NCI-H526 (cell line): ENCODE measurements around the gene CTIF.

ENCODE experiments used
- DNase-seq, 2 experiments: peaks; one replicate each; lab custom pipeline; 2025; lab: John Stamatoyannopoulos, UW

CTIF gene

DNA sequence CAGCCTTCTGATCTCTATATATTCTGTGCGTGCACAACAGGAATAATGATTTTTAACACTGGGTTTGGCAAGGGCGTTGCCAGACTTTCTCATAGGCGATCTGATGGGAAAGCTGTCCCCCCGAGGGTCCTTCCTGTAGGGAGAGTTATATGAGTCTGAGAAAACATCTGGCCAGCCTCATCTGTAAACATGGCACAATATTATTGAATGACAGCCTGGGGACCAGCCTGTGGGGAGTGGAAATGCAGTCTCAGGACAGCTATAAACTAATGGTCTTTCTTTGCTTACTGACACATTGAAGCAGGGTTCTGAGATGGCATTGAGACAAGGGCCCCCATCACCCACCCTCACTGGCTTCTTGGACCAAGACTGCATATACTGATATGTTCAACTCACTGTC, 62.5 kb downstream of the CTIF start:
- no peak for DNase-seq

DNA sequence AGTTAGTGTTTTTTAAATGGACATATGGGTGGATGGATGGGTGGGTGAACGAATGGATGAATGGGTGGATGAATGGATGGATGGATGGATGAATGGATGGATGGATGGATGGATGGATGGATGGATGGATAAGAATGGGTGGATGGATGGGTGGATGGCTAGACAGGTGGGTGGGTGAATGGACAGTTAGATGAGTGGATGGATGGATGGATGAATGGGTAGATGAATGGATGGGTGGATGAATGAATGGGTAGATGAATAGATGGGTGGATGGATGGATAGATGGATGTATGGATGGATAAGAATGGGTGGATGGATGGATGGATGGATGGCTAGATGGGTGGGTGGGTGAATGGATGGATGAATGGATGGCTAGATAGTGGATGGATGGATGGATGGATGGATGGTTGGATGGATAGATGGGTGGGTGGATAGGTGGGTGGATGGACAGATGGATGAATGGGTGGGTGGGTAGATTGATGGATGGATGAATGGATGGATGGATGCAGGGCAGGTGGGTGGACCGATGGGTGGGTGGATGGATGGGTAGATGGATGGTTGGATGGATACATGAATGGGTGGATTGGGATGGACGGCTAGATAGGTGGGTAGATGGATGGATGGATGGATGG, 64.0 kb downstream of the CTIF start:
- DNase-seq = no peak

DNA sequence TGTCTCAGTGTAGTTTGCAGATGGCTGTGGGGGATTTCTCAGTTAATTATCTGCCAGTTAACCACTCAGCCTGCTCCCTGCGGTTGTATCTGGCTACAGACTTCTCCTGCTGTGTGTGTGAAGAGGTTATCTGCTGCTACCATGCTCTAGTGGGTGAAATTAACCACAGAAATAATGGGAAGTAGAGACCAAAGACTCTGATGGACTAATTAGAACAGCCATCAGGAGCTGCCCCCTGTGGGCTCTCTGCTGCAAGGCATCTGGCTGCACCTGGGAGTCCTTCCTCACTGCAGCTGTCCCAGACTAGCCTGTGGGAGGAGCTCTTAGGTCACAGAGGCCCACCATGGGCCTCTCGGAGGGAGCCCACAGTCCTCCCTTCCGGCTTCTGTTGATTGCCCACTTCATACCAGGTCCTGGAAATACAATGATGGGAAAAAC, 66.6 kb downstream of the CTIF start:
- DNase-seq = peak in 1 of 2 experiments; percentile 28

DNA sequence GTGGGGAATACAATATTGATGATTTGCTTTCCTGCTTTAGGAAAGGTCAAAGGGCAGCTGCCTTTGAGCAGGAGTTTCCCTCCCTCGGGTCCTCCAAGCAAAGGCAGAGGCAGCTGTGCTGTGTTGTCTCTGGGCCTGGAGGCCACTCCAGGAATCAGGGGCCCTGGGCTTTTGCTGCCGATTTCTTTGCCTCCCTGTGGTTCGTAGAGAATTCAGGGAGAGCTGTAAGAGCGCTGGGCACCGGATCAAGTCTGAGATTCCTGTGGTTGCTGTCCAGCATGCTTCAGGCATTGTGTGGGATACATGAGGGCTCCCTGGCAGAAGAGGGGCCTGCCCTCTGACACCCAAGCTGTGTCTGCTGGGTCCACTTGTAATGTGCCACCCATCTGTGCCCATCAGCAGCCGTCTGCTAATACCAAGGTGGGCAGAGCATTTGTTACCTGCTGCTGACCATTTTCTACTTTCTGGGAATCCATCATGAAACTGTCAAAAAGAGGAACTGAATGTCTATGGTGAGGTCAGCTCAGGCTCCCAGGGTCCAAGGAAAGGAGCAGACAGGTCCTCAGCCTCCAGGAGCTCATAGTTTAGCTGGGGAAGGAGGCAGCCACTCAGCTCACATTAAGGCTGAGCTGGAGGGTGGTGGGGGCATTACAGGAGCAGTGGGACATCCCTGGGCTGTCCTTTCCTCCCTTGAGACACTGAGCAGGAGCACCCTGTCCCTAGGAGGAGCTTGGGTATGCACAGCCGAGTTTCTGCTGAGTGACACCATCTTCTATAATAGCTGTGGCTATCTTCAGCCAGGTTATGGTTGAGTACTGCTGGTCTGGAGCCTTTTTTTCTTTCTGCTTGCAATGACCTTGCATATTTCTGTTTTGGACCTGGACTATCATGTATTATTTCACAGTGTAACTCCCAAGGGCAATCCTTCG, 68.5 kb downstream of the CTIF start:
- DNase-seq = no peak

DNA sequence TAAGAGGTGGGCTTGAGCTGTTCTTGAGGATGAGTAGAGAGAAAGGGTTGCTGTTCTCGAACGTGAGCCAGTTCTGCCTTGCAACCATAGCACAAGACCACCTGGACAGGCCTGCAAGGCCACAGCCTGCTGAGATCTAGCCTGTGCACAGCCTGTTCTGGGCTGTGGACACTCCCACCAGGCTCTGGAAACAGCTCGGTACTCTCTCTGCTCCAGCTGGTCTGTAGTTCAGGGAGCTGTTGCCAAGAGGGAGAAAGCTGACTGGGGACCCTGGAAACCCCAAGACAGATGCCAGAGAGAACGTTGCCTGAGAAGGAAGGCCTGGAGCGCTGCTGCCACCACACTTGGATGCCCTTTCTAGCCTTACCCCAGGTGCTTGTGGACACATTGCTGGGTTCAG, 69.8 kb downstream of the CTIF start:
- DNase-seq = no peak

DNA sequence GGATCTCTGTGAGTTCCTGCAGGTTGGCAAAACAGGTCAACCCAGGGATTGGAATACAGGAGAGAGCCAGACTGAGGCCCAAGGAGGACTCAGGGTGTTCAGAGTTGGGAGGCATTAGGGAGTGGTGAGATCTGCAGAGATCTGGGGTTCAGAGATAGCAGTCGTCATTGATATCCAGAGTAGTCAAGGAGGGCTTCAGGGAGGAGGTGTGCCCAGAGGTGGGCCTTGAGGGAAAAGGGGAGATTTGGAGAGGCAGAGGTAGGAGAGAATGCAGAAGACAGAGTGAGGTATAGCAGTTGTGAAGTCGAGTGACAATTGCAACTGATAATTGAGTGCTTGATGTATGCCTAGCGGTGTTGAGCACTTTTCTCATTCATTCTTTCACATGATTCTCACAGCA, 70.3 kb downstream of the CTIF start:
- DNase-seq = no peak

DNA sequence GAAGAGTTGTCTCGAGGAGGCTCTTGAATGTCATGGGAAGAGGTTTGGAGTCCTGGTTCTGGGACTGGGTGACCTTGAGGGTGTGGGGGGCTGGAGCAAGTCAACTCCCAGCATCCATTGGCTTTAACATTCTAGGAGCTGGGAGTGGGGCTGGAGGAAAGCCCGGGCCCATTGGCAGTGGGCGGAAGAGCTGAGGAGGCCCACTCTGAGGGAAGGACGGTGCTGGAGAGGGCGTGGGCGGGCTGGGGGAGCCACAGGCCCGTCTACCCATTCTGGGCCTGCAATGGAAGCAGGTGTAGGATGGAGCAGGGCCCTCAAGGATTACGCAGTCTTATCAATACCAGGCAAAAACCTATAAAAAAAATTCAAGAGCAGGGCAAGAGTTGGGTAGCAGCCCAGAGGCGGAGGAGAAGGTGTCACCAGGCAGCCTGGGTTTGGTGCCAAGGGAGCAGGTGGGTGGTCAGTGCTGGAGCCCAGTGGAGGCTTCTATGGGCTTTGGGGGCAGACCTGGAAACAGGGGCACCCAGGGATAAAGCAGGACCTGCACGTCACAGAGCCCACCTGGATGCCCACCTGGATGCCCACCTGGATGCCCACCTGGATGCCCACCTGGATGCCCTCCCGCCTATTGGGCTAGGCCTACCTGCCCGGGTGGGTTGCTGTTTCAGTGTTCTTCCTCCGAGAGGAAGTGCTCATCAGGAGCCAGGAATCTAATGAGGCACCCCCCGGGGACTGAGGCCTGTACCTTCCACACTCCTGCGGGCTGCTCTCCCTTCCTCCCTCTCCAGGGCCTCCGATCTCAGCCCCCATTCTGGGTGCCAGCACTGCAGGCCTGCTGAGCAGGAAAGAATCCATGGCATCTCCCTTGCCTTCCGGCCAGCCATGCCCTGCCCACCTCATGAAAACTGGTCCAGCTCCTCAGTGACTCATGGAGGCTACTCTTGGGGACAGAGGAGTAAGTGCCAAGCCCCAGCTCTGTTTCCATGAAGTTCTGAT, 71.3 kb downstream of the CTIF start:
- DNase-seq = no peak

DNA sequence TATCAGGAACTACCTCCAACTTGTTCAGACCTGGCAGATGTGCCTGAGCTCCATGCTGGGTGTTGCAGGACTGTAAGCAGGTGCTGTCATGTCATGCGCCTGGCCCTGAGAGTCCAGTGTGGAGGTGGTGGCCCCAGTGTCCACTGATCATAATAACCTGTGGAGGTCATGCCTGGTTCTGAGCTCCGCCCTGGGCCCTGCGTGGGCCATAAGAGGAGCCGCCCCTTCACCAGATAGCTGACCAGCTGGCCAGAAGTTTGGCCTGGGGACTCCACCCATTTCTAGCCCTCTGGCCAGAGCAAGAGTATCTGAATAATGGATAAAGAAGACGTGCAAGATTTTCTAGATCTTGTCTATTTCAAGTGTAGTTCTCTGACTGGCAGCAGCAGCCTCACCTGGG, 72.4 kb downstream of the CTIF start:
- no peak for DNase-seq

DNA sequence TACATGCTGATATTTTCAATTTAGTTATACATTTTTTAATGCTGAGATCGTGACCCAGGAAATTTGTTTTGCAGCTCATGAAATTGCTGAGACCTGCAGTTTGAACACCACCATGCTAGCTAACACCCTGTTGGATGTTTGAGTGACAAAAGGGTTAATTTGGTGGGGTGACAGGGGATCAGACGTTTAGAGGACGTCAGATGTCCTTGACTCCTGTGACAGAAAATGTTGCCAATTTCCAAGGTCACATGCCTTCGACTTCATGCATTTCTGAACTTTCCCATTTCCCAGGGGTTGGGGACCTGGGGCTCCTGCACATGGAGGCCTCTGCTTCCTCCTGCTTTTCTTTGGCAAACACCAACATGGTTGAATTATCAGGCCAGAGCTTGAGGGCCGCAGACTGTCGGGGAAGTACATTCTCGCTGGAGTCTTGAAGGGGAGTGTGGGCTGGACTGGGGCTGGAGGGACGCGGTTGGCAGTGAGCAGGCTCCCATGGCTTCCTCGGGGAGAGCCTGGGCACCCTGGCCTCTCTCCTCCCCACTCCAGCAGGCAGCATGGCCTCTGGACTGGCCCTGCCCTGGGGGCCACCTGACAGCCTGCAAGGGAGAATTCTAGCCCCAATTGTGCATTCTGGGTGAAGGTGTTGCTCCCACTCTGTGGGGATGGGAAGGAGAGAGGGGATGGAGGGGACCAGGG, 73.1 kb downstream of the CTIF start:
- DNase-seq = no peak

DNA sequence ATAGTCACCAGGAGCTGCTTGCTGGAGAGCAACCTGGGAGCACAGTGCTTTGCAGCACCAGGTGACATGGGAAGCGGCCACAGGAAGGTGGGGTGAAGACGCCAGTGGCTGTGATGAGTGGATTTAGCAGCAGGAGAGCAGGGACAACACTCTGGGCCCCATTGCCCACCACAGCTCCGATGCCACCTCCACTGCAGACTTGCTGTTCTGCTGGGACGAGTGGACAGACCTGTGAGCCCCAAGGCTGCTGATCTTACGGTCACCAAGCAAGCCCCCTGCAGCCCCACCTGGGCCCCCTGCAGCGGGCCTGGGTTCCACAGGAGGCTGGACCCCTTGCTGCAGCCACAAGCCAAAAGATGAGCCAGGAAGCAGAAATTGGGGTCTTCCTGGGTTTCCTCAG, 73.7 kb downstream of the CTIF start:
- no peak for DNase-seq

DNA sequence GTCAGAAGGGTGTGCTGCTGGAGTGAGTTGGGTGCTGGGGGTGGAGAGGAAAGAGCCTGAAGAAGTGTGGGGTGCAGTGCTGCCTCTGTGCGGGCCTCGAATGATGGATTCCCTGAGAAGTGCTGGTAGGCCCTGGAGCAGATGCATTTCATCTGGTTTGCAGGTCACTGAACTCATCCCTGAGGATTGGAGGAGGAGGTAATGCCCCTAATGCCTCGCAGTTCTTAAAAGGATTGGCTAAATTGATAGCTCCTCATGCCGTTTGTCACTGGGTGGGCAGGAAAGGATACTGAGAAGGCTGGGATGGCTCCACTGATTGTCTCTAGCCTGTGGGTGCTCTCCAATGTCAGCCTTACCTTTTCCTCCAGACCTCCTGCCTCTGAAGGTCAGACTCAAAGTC, 74.1 kb downstream of the CTIF start:
- DNase-seq = no peak

DNA sequence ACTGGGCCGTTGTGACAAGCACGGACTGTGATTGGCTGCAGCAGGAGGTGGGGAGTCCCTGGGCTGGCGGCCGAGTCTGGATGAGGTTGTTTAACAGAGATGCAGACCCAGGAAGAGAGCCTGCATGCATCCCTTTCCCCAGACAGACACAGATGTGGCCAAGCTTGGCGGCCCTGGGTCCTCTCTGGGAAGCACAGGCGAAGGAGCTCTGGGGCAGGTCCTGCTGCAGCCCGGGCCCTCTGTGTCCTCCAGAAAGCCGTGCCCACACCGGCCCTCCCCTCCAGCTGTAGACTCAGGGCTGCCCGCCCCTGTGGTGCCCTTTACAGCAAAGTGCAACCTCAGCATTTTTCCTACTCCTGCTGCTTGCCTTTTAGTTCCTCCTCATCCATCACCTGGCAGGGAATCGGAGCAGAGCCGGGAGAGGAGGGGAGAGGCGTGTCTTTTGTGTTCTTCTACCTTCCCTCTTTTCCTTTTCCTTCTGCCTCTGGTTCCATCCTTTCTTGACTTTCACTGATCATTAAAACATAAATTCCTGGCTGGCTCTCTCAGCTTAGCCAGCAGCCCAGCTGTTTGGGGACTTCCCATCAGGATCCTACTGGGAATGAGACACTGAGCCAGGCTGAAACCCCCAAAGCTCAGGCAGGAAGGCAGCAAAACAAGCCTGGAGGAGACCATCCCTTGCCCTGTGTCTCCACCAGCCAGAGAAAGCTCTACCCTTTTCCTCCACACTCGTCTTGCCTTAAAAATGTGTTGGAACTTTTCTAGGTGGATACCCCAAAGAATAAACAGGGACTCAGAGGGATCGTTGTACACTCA, 75.0 kb downstream of the CTIF start:
- DNase-seq = no peak

DNA sequence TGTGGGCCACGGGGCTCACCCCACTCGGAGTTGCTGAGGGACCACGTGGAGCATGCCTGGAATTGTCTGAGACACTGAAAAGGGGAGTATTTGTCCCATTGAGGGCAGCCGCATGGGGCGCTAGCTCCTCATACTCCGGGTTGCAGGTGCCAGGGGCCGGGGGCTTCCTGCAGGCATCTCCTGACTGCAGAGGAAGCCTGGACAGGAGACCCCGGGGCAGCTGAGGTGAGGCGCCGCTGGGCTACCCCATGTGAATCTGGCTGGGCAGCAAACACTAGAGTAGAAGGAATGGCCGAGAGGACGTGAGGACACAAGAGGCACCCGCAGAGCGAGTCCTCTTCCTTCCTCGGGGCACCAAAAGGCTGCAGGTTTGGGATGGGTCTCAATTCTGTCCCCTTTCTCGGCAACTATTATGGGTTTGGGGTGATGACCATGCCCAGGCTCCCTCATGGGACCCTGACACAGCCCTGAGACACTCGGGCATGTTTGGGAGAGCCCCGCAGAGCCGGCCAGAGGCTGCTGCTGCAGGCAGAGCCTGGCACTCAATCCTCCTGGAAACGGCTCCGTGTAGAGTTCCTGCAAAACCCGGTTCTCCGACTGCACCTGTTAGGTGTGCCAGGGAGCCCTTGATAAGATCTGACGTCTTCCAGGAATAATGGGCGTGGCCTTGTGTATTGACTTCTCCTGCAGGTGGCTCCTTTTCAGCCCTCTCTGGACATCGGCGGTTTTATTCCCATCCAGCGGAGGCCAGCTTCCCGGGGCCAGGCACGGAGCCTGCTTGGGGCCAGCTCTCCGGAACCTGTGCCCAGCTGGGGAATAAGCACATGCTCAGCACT, 77.0 kb downstream of the CTIF start:
- DNase-seq = peak; percentile 14 to 68

DNA sequence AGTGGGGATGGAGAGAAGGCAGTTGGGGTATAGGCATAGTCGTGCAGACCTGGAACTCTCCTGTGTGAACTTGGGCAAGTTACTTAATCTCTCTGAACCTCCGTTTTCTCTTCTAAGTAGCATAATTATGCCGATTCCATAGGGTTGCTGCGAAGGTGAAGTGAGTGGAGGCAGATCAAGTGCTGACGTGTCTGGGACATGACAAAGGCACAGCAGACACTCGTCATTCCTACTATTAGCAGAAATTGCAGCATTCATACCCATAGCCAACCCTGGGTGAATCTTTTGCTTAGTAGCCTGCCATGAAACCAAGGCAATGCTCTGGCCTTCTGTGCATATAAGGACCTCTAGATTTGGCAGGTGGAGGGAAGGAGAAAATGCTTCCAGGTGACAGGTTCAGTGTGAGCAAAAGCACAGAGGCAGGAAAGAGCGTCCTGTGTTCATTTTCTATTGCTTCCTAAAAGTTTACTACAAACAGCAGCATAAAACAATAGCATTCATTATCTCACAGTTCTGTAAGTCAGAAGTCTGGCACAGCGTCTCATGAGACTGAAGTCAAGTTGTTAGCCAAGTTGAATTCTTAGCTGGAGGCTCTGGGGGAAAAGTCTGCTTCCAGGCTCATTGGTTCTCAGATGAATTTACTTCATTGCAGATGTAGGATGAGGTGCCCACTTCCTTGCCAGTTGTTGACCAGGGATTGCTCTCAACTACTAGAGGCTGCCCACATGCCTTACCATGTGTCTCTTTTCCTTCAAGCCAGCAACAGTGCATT, 77.8 kb downstream of the CTIF start:
- no peak for DNase-seq

DNA sequence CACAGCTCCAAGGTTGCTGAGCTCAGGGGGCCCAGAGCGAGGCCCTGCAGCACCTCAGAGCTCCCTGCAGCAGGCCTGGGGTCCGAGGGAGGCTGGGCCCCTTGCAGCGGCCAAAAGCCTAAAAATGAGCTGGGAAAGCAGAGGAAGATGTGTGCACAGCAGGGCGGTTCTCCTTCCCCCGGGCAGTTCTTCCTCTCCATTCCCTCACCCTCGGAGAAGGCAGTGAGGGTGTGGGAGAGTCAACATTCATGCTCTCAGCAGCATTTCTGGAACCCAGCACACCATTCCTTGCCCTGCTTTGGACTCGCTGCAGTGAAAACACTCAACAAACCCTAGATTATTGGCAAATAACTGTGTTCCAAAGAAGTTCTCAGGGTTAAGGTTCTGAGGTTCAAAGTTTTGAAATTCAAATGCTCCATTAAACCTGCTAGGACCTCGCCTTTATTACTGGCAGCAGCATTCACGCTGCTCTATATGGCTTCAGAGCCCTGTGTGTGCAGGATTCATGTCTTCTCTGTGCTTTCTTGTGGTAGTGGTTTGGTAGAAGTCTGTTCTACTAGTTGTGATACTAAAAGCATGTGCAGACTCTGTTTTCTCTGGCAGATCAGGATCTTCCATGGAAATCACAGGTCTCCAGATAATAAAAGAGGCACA, 79.1 kb downstream of the CTIF start:
- DNase-seq = no peak

DNA sequence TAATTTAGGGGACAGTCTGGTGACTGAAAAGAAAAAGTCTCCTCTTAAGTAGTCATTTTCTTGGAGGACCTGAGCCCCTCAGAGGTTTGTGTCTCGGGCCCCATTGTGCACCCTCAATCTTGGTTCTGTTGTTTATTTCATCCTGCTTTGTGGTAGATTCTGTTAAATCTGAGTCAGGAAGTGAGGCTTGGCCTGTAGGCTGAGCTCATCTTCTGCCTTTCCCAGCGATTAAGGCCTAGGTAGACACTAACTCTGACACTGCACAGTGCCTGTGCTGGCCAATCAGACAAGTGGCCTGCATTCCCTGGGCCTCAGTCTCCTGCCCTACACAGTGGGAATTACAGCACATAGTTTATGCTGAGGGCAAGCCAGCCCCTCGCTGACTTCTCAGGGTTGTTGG, 80.2 kb downstream of the CTIF start:
- no peak for DNase-seq

DNA sequence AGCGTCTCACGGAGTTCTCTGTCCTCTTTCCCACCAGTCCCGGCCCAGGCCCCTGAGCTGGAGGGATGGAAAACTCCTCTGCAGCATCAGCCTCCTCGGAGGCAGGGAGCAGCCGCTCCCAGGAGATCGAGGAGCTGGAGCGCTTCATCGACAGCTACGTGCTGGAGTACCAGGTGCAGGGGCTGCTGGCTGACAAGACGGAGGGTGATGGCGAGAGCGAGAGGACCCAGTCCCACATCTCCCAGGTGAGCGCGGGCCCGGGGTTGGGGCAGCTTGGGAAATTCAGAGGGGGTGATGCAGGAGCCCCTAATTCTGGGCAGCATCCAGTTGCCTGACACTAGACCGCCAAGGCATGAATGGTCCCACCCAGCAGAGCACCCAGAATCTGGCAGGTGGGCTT, 80.7 kb downstream of the CTIF start:
- no peak for DNase-seq

DNA sequence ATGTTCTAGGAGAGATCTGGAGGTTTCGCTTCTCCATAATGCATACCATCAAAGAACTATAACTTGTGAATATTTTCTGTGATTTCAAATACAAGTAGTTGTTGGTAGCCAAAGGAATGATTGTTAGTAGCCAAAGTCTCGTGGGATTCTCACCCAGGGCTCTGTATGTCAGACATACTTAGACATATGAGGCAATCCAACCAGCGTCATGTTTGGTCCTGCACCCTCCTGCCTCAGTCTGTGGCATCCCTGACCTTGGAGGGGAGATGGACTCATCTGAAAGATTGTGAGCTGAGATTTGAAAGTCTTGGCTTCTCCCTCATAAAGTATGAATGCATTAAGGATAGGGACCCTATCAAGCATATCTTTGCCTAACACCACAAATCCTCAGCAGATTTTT, 81.2 kb downstream of the CTIF start:
- no peak for DNase-seq

DNA sequence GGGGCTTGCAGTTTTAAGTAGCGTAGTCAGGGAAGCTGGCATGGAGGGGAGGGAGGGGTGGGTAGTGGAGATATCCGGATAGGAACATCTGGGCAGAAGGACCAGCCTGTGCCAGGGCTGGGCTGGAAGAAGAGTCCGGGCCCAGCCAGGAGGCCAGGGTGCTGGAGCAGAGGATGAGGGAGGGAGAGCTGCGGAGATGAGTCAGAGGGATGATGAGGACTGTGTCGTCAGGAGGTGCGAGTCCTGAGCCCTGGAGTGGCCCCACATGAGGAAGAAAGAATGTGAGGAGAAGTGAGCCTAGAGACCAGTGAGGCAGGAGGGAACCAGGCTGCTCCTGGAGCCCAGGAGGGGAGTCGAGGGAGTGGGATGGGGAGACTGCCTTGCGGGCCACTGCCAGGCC, 82.4 kb downstream of the CTIF start:
- no peak for DNase-seq
